Gastrocnemius medialis (tissue), 4 donors: ENCODE measurements around the gene CFAP54. TPM values are rescaled to one million over a fixed set of nuclear protein-coding genes. Genes with fewer than 3 reads are reported as not detected.
A peak's percentile ranks its signal among the peaks of the same experiment; 100 is the strongest.

Source experiments
- ATAC-seq, 2 donors: fragments of 150-250 bp; one replicate each; pipeline ENCODE4 v1.9.1; 2016
- DNase-seq, 2 donors: peaks; one replicate each; pipeline ENCODE4 v3.0.0-alpha.2; 2019
- H3K27ac ChIP-seq, 4 donors: fragments of 200-600 bp; sonication (generic); 1 replicate in 1 of 4; 2 replicates in 3 of 4; pipeline ENCODE4 v1.5.1; 2016 to 2018; ENCODE audit warnings: mild to moderate bottlenecking in 2 of 4, moderate library complexity in 1 of 4
- H3K27me3 ChIP-seq, 3 donors: fragments of 200-600 bp; sonication (generic) in 2 of 3; 1 replicate in 1 of 3; 2 replicates in 2 of 3; pipeline versions ENCODE4 v1.5.1 to v1.6.0; 2016 to 2019; ENCODE audit warnings: mild to moderate bottlenecking in 1 of 3, moderate library complexity in 1 of 3
- H3K36me3 ChIP-seq, 2 donors: fragments of 200-600 bp; sonication (generic) in 1 of 2; one replicate each; pipeline ENCODE4 v1.5.1; 2017 to 2018
- H3K4me1 ChIP-seq, 2 donors: fragments of 200-600 bp; sonication (generic) in 1 of 2; one replicate each; pipeline ENCODE4 v1.5.1; 2016 to 2017; ENCODE audit warnings: mild to moderate bottlenecking in 2 of 2
- H3K4me3 ChIP-seq, 4 donors: fragments of 200-600 bp; sonication (generic) in 3 of 4; 1 replicate in 1 of 4; 2 replicates in 3 of 4; pipeline ENCODE4 v1.5.1; 2016 to 2019; ENCODE audit warnings: mild to moderate bottlenecking in 2 of 4
- H3K9me3 ChIP-seq, 3 donors: fragments of 200-600 bp; sonication (generic) in 2 of 3; 1 replicate in 1 of 3; 2 replicates in 2 of 3; pipeline ENCODE4 v1.5.1; 2016 to 2019
- POLR2A ChIP-seq, 2 donors: fragments of 450-650 bp; IDR thresholded peaks; one replicate each; pipeline ENCODE4 v1.6.1; 2017; ENCODE audit warnings: antibody characterized with exemption in 2 of 2, mild to moderate bottlenecking in 2 of 2, moderate library complexity in 2 of 2
- in situ Hi-C, 4 donors: fragments of 200-750 bp; cut with MboI; loops; one replicate each; pipeline versions ENCODE4 v1.15.0 to v1.8.0; 2017; ENCODE audit warnings: low sequenced_read_pairs in 4 of 4
- intact Hi-C: fragments of 100-400 bp; cut with DNase I; formaldehyde crosslinking; loops from one replicate; pipeline ENCODE4 v1.15.1; 2023; ENCODE audit warnings: low total_unique reads
- total RNA-seq, 4 donors: library from RNA; depleted of rRNA; stranded (reverse); fragments of >200 nt; gene quantifications; one replicate each; pipeline versions ENCODE4 v1.1.0 to v1.2.3, GENCODE V29; 2016
- TF ChIP-seq, protein P1 (sequence below), 5 experiments: fragments of 450-650 bp in 3 of 5; fragments of 200-600 bp in 2 of 5; sonication (generic) in 2 of 5; IDR thresholded peaks in 4 of 5; conservative IDR thresholded peaks in 1 of 5; 1 replicate in 4 of 5; 2 replicates in 1 of 5; pipeline ENCODE4 v1.5.1; 2016 to 2019; ENCODE audit warnings: antibody characterized with exemption in 5 of 5, mild to moderate bottlenecking in 3 of 5, moderate library complexity in 3 of 5

Gene CFAP54
- total RNA-seq, 4 donors from 2014 or later: not detected

DNA sequence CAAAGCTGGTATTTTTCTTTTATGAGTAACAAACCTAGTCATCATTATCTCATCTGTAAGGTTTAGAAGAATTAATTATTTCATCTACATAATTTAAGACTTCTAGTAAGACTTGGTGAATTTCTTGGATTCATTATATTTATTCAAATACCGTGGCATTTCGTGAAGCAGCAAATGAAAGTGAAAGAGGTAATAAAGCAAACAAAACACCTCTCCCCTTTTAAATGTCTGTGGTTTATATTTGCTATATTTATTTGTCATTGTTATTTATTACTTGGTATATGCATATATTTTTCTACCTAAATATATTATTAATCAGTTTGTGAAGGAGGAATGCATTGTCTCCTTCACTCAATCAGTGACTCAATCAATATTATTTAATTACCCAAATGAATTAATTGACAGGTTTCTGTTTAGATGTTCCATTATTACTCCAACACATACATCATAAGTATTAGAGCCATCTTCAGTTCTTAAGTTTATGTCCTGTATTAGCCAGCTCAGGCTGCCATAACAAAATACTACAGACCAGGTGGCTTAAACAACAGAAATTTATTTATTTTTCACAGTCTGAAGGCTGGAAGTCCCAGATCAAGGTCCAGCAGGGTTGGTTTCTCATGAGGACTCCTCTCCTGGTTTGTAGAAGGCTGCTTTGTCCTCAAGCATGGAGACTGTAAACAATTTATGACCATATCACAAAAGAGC, 6.6 kb downstream of the CFAP54 start:
- Histone ChIP-seq H3K4me1 (peaks cover 0 to 3% of the 10 kb centered on the region in 2 donors), H3K27ac (peak overlapping the region in 2 of 4 donors; percentile 24 to 46), H3K27me3 (no peaks in the 10 kb centered on the region), H3K36me3 (no peaks in the 10 kb centered on the region), H3K4me3 (no peak overlapping the region), H3K9me3 (no peaks in the 10 kb centered on the region)
- no peak for TF ChIP-seq POLR2A (IDR thresholded peaks at IDR 0.05)
- TF ChIP-seq, protein P1, sequence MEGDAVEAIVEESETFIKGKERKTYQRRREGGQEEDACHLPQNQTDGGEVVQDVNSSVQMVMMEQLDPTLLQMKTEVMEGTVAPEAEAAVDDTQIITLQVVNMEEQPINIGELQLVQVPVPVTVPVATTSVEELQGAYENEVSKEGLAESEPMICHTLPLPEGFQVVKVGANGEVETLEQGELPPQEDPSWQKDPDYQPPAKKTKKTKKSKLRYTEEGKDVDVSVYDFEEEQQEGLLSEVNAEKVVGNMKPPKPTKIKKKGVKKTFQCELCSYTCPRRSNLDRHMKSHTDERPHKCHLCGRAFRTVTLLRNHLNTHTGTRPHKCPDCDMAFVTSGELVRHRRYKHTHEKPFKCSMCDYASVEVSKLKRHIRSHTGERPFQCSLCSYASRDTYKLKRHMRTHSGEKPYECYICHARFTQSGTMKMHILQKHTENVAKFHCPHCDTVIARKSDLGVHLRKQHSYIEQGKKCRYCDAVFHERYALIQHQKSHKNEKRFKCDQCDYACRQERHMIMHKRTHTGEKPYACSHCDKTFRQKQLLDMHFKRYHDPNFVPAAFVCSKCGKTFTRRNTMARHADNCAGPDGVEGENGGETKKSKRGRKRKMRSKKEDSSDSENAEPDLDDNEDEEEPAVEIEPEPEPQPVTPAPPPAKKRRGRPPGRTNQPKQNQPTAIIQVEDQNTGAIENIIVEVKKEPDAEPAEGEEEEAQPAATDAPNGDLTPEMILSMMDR (IDR thresholded peaks at IDR 0.05 in 4 of 5, conservative IDR thresholded peaks at IDR 0.05 in 1 of 5): no peak
- no peak for DNase-seq
- intact Hi-C loops: no loop called here
- no peak for ATAC-seq
- in situ Hi-C loops: no loop called here

DNA sequence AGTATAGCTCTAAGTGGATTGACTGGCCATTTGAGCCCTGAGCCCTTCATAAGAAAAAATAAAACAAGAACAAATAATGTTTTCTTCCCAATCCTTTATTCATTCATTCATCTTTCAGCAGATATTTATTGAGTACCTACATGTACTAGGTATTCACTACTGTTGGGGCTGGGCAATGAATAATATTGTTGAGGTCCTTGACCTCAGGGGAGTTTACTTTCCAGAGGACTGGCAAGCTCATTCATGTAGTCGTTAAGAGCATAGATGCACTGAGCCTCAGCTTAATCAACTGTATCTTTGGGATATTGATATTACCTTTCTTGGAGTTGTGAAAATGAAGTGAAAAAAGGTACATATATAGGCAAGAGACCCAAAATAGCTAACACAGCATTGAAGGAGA, 7.6 kb downstream of the CFAP54 start:
- no peaks in the 10 kb centered on the region for H3K9me3 ChIP-seq
- H3K36me3 ChIP-seq: no peaks in the 10 kb centered on the region
- H3K4me1 ChIP-seq: peaks cover 0 to 9% of the 10 kb centered on the region in 2 donors
- H3K27me3 ChIP-seq: no peaks in the 10 kb centered on the region
- H3K4me3 ChIP-seq: no peak overlapping the region
- ATAC-seq: no peak
- no peak for TF ChIP-seq POLR2A (IDR thresholded peaks at IDR 0.05)
- TF ChIP-seq, protein P1 (IDR thresholded peaks at IDR 0.05 in 4 of 5, conservative IDR thresholded peaks at IDR 0.05 in 1 of 5): no peak
- DNase-seq: no peak
- intact Hi-C loops (no loop called here), in situ Hi-C loops (no loop called here)
- H3K27ac ChIP-seq: no peak overlapping the region

DNA sequence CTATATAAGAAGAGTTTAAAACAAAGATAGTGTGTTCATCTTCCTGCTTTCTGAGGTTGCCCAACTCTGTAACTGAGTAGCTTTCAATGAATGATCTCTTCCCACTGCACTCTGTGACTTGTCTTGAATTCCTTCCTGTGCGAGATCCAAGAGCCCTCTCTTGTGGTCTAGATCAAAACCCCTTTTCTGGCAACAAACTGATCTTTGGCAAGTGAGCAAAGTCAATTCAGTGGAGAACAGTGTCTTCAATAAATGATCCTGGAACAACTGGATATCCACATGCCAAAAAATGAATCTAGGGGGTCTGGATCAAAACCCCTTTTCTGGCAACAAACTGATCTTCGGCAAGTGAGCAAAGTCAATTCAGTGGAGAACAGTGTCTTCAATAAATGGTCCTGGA, 8.5 kb downstream of the CFAP54 start:
- no peak for DNase-seq
- in situ Hi-C loops: no loop called here
- Histone ChIP-seq H3K4me3 (no peak overlapping the region), H3K9me3 (no peaks in the 10 kb centered on the region), H3K27ac (no peak overlapping the region), H3K36me3 (no peaks in the 10 kb centered on the region), H3K27me3 (no peaks in the 10 kb centered on the region), H3K4me1 (peaks cover 4 to 14% of the 10 kb centered on the region in 2 donors)
- no peak for ATAC-seq
- no peak for TF ChIP-seq POLR2A (IDR thresholded peaks at IDR 0.05)
- TF ChIP-seq, protein P1 (IDR thresholded peaks at IDR 0.05 in 4 of 5, conservative IDR thresholded peaks at IDR 0.05 in 1 of 5): no peak
- intact Hi-C loops: no loop called here

DNA sequence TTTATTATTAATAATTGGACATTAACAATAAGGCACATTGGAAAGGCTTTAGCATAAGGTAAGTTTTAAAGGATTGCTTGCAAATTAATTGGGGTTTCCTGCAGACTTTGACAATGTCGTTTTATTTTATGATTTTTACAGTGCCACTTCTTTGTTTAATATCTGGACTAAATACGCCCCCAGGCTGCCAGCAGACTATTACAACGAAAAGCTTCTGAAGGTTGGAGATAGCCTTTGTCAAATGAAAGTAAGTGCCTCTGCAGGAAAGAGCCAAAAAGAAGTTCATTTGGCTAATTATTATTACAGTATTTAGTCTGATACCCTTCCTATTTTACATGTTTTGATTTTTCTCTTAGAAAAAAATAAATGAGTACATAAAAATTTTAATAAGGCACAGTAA, 11.3 kb downstream of the CFAP54 start:
- Histone ChIP-seq H3K4me1 (peaks cover 4 to 14% of the 10 kb centered on the region in 2 donors), H3K9me3 (no peaks in the 10 kb centered on the region), H3K36me3 (no peaks in the 10 kb centered on the region), H3K27me3 (no peaks in the 10 kb centered on the region), H3K27ac (peak overlapping the region in 2 of 4 donors; percentile 33 to 58), H3K4me3 (no peak overlapping the region)
- TF ChIP-seq, protein P1 (IDR thresholded peaks at IDR 0.05 in 4 of 5, conservative IDR thresholded peaks at IDR 0.05 in 1 of 5): peak in 1 of 5 experiments; percentile 11
- TF ChIP-seq POLR2A (IDR thresholded peaks at IDR 0.05): no peak
- intact Hi-C loops (loop anchor here (5.0 kb wide), 1 partner anchor 98 kb away; the partner anchor contains the start of gene CDK17), in situ Hi-C loops (loop anchor here in 3 of 4 donors (25.0 kb wide), 2 partner anchors 288 to 438 kb away; no protein-coding TSS in a partner anchor)
- ATAC-seq: no peak
- DNase-seq: no peak
